Measurements from ENCODE around the gene LRP1B. TPM values are rescaled to one million over a fixed set of nuclear protein-coding genes. Genes with fewer than 3 reads are reported as not detected.

The LRP1B gene
- total and polyA plus RNA-seq, 2 of the 8 experiments (the other 6 are each of a cell fraction or from before 2014, with no cell fraction given), result 0.03 TPM; not detected in 1

- TF ChIP-seq CHD7 (IDR thresholded peaks at IDR 0.05; ENCODE audit: insufficient replicate concordance, low read length) (no peak), CTCF (IDR thresholded peaks at IDR 0.05; ENCODE audit: control extremely low read depth in 1 of 3, insufficient read depth in 1 of 3, low read depth in 1 of 3, low read length in 3 of 3) (no peak), ATF2 (IDR thresholded peaks at IDR 0.05; ENCODE audit: low read length) (no peak), CEBPB (IDR thresholded peaks at IDR 0.05; ENCODE audit: low read depth, low read length) (no peak), SIRT6 (IDR thresholded peaks at IDR 0.05; ENCODE audit: low read length) (no peak), MAFK (IDR thresholded peaks at IDR 0.05; ENCODE audit: low read depth, low read length) (no peak), SP1 (IDR thresholded peaks at IDR 0.05; ENCODE audit: low read depth, low read length) (no peak)
These were observed 1792.0 kb downstream of the LRP1B start (continued) for GRCh38 chr2:140338795-140339194.

All from H1 (cell line).